GM12801 (cell line): ENCODE results near the gene FBH1.

Experiments used
- CTCF ChIP-seq: IDR thresholded peaks from one replicate; pipeline ENCODE4 v1.5.1; 2011; ENCODE audit warnings: control low read depth; ENCODE audit not compliant: insufficient read length; ENCODE audit errors: extremely low read depth

Gene FBH1

GRCh38 chr10:5913736-5914135, 23.7 kb downstream of the FBH1 start:
- no peak for TF ChIP-seq CTCF

- TF ChIP-seq CTCF = no peak
Observed at GRCh38 chr10:5915451-5915850, 25.4 kb downstream of the FBH1 start.

GRCh38 chr10:5917305-5917704, 27.3 kb downstream of the FBH1 start:
- TF ChIP-seq CTCF = no peak

- TF ChIP-seq CTCF = no peak
Observed at GRCh38 chr10:5918763-5919162, 28.7 kb downstream of the FBH1 start.

GRCh38 chr10:5919568-5919967, 29.5 kb downstream of the FBH1 start:
- no peak for TF ChIP-seq CTCF

GRCh38 chr10:5921746-5922145, 31.7 kb downstream of the FBH1 start:
- TF ChIP-seq CTCF = no peak

- no peak for TF ChIP-seq CTCF
Observed at GRCh38 chr10:5924889-5925288, 34.8 kb downstream of the FBH1 start.

- no peak for TF ChIP-seq CTCF
Observed at GRCh38 chr10:5927306-5927705, 37.3 kb downstream of the FBH1 start.
